Measurements from ENCODE around the gene OSBPL2.

OSBPL2 gene

GRCh38 chr20:62316331-62317166 is 78.2 kb downstream of the OSBPL2 start:
- DNase-seq: no peak

GRCh38 chr20:62317167-62317655 is 78.9 kb downstream of the OSBPL2 start:
- no peak for DNase-seq

- DNase-seq: no peak
Measured at GRCh38 chr20:62318400-62319345, 80.4 kb downstream of the OSBPL2 start.

- DNase-seq: no peak
Measured at GRCh38 chr20:62319346-62319909, 81.1 kb downstream of the OSBPL2 start.

- peak; percentile 33 for DNase-seq
Measured at GRCh38 chr20:62320581-62321354, 82.4 kb downstream of the OSBPL2 start.

GRCh38 chr20:62321521-62321948 is 83.2 kb downstream of the OSBPL2 start:
- peak; percentile 62 for DNase-seq

- no peak for DNase-seq
Measured at GRCh38 chr20:62321975-62322374, 83.7 kb downstream of the OSBPL2 start.

- no peak for DNase-seq
Measured at GRCh38 chr20:62322492-62323041, 84.2 kb downstream of the OSBPL2 start.

- DNase-seq: no peak
Measured at GRCh38 chr20:62323146-62323979, 85.0 kb downstream of the OSBPL2 start.

- DNase-seq: no peak
Measured at GRCh38 chr20:62323980-62324906, 85.9 kb downstream of the OSBPL2 start.

- no peak for DNase-seq
Measured at GRCh38 chr20:62325172-62325905, 87.0 kb downstream of the OSBPL2 start.

- DNase-seq: no peak
Measured at GRCh38 chr20:62326559-62326958, 88.2 kb downstream of the OSBPL2 start.

GRCh38 chr20:62326959-62327725 is 88.8 kb downstream of the OSBPL2 start:
- no peak for DNase-seq

- no peak for DNase-seq
Measured at GRCh38 chr20:62327726-62328495, 89.6 kb downstream of the OSBPL2 start.

- no peak for DNase-seq
Measured at GRCh38 chr20:62328684-62329388, 90.5 kb downstream of the OSBPL2 start.

All from activated CD4-positive, alpha-beta T cell treated with anti-CD3 and anti-CD28 coated beads for 48 hours (primary cell).